HTERT RPE-1 (cell line): ENCODE results near the gene AEN.

Experiments used
- in situ Hi-C: fragments of 300-500 bp; cut with MboI; formaldehyde crosslinking; loops from 4 replicates; pipeline ENCODE4 v1.14.3; 2020; ENCODE audit warnings: low sequenced_read_pairs

The AEN gene

GRCh38 chr15:88649286-88649733 is 28.2 kb downstream of the AEN start:
- in situ Hi-C loops, result no loop called here

- in situ Hi-C loops, result no loop called here
Measured at GRCh38 chr15:88649753-88650551, 28.8 kb downstream of the AEN start.

GRCh38 chr15:88650556-88650955 is 29.4 kb downstream of the AEN start:
- in situ Hi-C loops, result no loop called here

- in situ Hi-C loops, result no loop called here
Measured at GRCh38 chr15:88651136-88651732, 30.1 kb downstream of the AEN start.

- in situ Hi-C loops, result no loop called here
Measured at GRCh38 chr15:88651971-88652370, 30.8 kb downstream of the AEN start.

GRCh38 chr15:88652456-88653199 is 31.5 kb downstream of the AEN start:
- in situ Hi-C loops, result no loop called here

- in situ Hi-C loops, result no loop called here
Measured at GRCh38 chr15:88653200-88654064, 32.3 kb downstream of the AEN start.

- in situ Hi-C loops, result no loop called here
Measured at GRCh38 chr15:88654430-88655102, 33.4 kb downstream of the AEN start.

GRCh38 chr15:88655103-88655553 is 34.0 kb downstream of the AEN start:
- in situ Hi-C loops, result no loop called here

- in situ Hi-C loops, result no loop called here
Measured at GRCh38 chr15:88655800-88656488, 34.8 kb downstream of the AEN start.

GRCh38 chr15:88656760-88657221 is 35.7 kb downstream of the AEN start:
- in situ Hi-C loops, result no loop called here

GRCh38 chr15:88657326-88658069 is 36.4 kb downstream of the AEN start:
- in situ Hi-C loops, result no loop called here

- in situ Hi-C loops, result no loop called here
Measured at GRCh38 chr15:88658070-88658965, 37.2 kb downstream of the AEN start.

GRCh38 chr15:88658972-88659931 is 38.1 kb downstream of the AEN start:
- in situ Hi-C loops, result no loop called here

GRCh38 chr15:88661041-88661700 is 40.0 kb downstream of the AEN start:
- in situ Hi-C loops, result no loop called here
